AG09309 (cell line): ENCODE results near the gene KAZN.

Experiments
- DNase-seq: peaks from one replicate; pipeline ENCODE4 v3.0.0-alpha.2; 2010; ENCODE audit warnings: low read depth
- H3K4me3 ChIP-seq: 2 replicates; pipeline ENCODE4 v1.5.1; 2011; ENCODE audit warnings: mild to moderate bottlenecking, low read depth, low read length, moderate library complexity; ENCODE audit not compliant: control insufficient read depth
- CTCF ChIP-seq: IDR thresholded peaks from 2 replicates; pipeline ENCODE4 v1.5.1; 2011; ENCODE audit warnings: mild to moderate bottlenecking, low read depth, low read length, inconsistent platforms; ENCODE audit not compliant: insufficient read depth, control insufficient read depth; ENCODE audit errors: missing control alignments

KAZN gene

GRCh38 chr1:14804626-14805025 lies 206.1 kb downstream of the KAZN start:
- H3K4me3 ChIP-seq, result no peak overlapping the region
- no peak for DNase-seq
- TF ChIP-seq CTCF, result peak; percentile 40

- no peak overlapping the region for H3K4me3 ChIP-seq
- DNase-seq, result no peak
- no peak for TF ChIP-seq CTCF
These were observed 208.3 kb downstream of the KAZN start for GRCh38 chr1:14806772-14807171.

- DNase-seq, result no peak
- no peak for TF ChIP-seq CTCF
- H3K4me3 ChIP-seq, result no peak overlapping the region
These were observed 210.3 kb downstream of the KAZN start for GRCh38 chr1:14808768-14809167.

- no peak for TF ChIP-seq CTCF
- no peak overlapping the region for H3K4me3 ChIP-seq
- no peak for DNase-seq
These were observed 210.9 kb downstream of the KAZN start for GRCh38 chr1:14809191-14809981.

GRCh38 chr1:14810595-14811361 lies 212.3 kb downstream of the KAZN start:
- no peak overlapping the region for H3K4me3 ChIP-seq
- peak; percentile 20 for DNase-seq
- TF ChIP-seq CTCF, result no peak

GRCh38 chr1:14811573-14811972 lies 213.1 kb downstream of the KAZN start:
- DNase-seq, result no peak
- no peak overlapping the region for H3K4me3 ChIP-seq
- no peak for TF ChIP-seq CTCF
